ENCODE results near the gene PANX2.

DNA sequence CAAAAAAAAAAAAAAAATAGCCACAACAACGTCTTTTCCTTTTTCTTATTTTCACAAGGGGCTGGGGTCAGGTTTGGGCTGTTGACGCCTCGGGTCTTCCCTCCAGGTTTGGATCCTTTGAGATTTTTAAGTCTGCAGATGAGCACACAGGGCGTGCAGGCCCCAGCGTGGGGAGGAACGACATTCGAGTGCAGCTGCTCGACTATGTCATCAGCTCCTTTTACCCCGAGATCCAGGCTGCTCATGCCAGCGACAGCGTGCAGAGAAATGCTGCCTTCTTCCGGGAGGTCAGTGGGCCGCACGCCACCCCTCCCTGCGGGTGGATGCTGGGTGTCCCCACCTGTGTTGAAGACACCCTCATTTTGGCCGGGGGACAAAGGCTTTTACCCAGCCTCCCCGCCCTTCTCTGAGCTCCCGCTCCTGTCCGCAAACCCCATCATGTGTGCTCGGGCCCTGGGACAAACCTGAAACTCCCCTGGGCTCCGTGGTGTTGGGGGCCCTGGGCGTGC, 38.0 kb downstream of the PANX2 start:
- TF ChIP-seq, protein P1, sequence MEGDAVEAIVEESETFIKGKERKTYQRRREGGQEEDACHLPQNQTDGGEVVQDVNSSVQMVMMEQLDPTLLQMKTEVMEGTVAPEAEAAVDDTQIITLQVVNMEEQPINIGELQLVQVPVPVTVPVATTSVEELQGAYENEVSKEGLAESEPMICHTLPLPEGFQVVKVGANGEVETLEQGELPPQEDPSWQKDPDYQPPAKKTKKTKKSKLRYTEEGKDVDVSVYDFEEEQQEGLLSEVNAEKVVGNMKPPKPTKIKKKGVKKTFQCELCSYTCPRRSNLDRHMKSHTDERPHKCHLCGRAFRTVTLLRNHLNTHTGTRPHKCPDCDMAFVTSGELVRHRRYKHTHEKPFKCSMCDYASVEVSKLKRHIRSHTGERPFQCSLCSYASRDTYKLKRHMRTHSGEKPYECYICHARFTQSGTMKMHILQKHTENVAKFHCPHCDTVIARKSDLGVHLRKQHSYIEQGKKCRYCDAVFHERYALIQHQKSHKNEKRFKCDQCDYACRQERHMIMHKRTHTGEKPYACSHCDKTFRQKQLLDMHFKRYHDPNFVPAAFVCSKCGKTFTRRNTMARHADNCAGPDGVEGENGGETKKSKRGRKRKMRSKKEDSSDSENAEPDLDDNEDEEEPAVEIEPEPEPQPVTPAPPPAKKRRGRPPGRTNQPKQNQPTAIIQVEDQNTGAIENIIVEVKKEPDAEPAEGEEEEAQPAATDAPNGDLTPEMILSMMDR (IDR thresholded peaks at IDR 0.05): no peak
- no peak for TF ChIP-seq POLR2AphosphoS5 (IDR thresholded peaks at IDR 0.05)
- no peak for TF ChIP-seq POLR2A (IDR thresholded peaks at IDR 0.05)
